M059J (cell line): ENCODE data around the gene GALNT9. TPM values are rescaled to one million over a fixed set of nuclear protein-coding genes. Genes with fewer than 3 reads are reported as not detected.
"Not testable (repeated sequence)": the region's sequence is repeated elsewhere in the genome, so short reads cannot be mapped to it uniquely, and the experiment has no call there.

Experiments
- DNase-seq: peaks from one replicate; pipeline ENCODE4 v3.0.0-alpha.2; 2012; ENCODE audit warnings: low read depth
- total RNA-seq: library from RNA; depleted of rRNA; stranded (reverse); fragments of >200 nt; shearing (Covaris generic); gene quantifications from 2 replicates; pipeline ENCODE4 v1.2.3, GENCODE V29; 2014

Gene GALNT9
- total RNA-seq, 1 experiment from 2014 or later, result not detected

- DNase-seq, result no peak
Observed at GRCh38 chr12:132313182-132313581, 16.2 kb downstream of the GALNT9 start.

GRCh38 chr12:132312516-132312915 lies 16.9 kb downstream of the GALNT9 start:
- no peak for DNase-seq

DNA sequence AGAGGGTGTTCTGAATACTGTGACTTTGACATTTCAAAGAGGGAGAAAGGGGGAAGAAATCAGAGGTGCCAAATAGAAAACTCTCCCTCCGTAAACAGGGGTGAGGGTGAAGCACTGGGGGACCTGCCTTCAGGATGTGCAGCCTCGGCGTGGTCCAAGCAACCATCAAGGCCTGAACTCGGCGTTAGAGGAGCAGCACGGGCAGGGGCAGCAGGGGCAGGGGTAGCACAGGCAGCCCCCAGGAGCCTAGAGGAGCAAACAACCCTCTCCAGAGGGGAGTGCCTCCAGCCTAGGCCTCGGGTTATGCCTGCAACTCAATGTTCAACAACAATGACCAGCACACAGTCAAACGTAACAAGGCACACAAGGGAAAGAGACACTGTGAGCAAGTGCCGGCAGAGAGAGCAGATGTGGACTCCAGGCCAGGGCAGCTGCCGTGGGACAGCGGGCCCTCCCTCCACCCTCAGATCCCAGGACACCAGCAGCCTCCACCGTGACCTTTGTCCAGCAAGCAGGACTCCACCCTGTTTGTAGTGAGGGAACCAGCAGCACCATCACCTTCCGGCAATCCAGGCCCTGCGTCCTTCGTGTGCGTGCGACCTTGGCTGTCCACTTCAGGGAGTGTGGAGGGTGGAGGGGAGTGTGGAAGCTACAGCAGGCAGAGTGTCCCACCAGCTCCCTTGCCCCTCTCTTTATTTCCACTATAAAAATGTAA lies 18.0 kb downstream of the GALNT9 start:
- no peak for DNase-seq

DNA sequence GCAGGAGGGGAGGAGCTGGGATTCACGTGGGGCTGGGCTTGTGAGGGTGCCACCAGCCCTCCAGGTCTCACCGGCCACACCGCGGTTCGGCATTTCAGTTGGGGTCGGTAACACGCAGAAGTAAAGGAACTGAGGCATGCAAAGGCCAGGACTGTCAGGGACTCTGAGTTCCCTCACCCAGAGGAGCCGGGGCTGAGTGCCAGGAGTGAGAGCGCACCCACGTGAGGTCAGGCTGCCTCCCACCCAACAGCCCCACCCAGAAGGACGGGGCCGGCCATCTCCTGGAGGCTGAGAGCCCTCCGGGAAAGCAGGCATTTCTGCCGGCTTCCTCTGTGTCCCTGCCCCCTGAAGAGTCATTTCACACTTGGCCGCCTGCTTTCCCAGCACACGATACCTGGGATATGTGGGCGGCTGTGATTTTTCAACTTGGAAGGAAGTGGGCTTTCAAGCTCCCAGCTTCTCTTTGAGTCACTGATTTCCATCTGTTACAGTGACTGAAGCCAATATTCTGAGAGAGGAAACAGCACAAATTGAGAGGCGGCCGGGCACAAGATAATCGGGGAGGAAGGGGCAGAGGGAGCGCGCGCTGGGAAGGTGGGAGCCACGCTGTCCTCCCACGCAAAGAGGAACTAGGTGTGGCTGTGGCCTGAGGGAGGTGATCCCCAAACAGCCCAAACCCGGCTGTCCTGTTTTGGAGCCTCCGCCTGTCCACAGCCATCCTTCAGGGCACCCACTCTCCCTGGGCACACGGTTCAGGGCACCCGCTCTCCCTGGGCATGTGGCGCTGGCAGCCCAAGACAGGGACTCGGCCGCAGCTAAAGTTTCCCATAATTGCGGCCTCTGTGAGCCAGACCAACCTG lies 19.0 kb downstream of the GALNT9 start:
- no peak for DNase-seq

GRCh38 chr12:132309596-132310086 lies 19.7 kb downstream of the GALNT9 start:
- DNase-seq, result no peak

DNA sequence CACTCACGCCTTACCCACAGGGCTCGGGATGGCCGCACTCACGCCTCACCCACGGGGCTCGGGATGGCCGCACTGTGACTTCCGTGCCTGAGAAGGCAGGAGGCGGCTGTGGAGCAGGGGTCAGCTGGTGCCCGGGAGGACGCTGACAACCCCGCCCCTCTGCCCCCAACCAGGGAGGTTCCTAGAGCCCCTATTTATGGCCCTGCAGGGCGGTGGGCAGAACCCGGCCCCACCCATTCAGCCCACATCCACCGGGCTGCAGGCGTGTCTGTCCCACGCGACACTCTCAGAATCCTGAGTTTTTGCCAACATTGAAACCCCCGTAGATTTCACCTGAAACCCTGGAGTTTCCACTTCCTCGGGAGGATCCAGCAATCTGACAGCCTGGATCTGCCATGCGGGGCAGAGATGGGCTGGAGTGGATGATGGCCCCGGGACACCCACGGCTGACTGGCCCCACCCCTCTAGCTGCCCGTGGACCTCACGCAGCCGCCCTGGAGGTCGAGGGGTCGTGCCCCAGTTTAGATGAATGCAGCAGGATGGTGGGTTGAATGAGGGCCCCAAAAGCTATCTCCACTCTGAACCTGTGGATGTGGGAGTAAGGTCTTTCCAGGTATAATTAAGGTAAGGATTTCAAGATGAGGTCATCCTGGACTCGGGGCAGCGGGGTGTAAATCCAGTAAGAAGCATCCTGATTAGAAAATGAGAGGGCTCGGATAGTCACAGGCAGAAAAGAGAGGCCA lies 20.4 kb downstream of the GALNT9 start:
- no peak for DNase-seq

- no peak for DNase-seq
Observed at GRCh38 chr12:132307976-132308852, 21.2 kb downstream of the GALNT9 start.

DNA sequence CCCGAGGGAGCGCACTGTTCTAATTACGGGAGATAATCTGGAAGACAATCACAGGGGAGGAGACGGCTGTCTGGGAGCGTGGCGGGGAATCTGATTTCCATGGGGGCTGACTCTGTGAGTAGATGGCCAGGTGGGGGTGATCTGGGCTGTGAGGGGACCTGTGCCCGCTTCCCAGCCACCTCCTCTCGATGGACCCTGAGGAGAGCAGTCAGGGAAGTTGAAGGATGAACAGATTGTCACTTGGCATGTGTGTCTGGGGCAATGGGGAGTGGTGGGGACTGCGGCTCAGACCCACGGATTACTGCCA lies 22.6 kb downstream of the GALNT9 start:
- DNase-seq, result no peak

- DNase-seq, result no peak
Observed at GRCh38 chr12:132305991-132306884, 23.2 kb downstream of the GALNT9 start.

GRCh38 chr12:132305560-132305966 lies 23.8 kb downstream of the GALNT9 start:
- DNase-seq, result no peak

GRCh38 chr12:132304866-132305265 lies 24.5 kb downstream of the GALNT9 start:
- DNase-seq, result not testable (repeated sequence)

DNA sequence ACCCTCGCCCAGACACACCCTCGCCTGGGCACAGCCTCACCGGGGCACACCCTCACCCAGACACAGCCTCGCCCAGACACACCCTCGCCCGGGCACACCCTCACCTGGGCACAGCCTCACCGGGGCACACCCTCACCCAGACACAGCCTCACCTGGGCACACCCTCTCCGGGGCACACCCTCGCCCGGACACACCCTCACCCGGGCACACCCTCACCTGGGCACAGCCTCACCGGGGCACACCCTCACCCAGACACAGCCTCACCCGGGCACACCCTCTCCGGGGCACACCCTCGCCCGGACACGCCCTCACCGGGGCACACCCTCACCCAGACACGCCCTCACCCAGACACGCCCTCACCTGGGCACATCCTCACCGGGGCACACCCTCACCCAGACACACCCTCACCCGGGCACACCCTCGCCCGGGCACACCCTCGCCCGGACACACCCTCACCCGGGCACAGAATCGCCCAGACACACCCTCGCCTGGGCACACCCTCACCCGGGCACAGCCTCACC lies 25.5 kb downstream of the GALNT9 start:
- DNase-seq, result not testable (repeated sequence)

DNA sequence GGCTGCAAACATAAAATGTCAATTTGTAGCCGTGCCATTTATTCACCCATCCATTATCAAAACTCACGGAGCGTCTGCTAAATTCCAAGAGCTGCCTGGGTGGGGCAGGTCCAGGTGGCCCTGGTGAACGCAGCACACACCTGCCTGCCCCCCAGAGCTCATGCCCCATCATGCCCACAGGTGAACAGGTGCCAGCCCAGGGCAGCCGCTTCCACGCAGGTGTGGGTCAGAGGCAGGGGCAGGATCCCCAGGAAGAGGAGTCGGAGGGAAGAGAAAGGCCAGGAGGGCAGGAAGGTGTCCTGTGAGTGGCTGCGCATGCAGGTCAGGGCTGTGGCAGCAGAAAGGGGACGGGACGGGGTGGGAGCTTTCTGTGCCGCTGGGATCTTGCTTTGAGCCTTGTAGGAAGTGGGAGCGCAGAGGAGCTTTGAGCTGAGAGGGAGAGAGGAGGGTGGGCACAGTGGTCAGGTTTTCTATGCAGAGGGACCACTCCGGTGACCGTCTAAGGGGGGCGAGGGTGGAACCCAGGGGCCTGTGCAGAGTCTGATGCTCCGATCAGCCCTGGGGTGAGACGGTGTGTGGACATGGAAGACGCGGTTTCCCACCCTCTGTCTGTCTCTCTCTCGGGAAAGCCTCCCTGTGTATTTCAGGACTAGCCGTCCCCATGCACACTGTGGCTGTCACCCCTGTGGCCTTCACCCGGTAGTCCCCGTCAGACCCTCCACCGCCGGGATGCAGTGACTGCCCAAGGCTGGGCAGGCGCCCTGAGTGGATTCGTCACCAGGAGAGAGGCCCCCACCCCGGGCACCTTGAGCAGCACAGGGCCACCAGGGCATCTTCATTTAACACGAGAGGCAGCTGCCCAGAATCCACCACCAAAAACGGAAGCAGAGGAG lies 26.7 kb downstream of the GALNT9 start:
- DNase-seq, result no peak

DNA sequence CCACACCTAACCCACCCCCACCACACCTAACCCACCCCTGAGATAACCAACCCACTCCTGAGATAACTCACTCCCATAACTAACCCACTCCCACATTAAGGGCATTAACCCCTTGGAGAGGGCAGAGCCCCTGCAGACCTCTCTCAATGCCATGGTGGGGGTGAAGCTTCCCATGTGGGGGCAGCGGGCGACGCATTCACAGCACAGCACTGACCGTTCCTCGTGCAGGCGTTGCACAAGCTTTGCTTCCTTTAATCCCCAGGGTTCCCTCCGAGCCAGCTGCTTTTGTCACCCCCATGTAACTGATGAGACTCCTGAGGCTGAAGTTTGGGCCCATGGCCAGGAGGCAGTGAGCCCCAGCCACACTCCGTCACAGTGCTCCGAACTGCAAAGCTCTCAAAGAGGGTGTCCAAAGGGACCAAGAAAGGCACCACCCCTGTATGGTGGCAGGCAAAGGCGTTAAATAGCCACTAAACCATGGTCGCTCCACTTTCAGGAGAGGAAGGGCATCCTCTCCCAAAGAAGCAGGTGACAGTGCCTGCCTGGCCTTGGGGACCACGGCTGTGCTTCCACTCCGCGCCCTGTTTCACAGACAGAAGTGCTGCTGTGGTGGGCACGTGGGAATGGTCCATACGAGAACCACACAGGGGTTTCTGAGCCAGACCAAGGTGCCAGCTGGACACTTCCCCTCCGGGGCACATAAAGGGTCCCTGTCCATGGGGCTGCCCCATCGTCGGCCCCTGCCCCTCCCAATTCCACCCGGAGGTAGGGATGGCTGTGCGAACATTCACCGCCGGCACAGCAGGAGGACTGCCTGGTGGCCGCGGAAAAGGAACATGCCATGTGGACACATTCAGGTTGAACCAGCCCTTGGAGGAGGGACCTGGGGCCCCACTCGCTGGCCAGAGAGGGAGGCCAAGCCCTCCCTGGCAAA lies 28.3 kb downstream of the GALNT9 start:
- DNase-seq, result no peak

DNA sequence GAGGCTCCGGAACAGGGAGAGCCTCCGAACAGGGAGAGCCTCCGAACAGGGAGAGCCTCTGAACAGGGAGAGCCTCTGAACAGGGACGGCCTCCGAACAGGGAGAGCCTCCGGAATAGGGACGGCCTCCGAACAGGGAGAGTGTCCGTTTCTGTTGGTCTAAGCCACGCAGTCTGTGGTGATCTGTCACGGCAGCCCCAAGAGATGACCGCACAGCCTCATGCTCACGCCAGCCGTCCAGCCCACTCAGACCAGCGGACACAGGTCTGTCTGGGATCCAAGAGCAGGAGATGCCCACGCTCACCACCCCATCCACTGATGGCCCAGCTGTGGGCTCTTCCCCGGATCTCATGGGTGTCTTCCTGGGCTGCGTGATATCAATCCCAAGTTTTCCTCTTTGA lies 33.3 kb downstream of the GALNT9 start:
- DNase-seq, result no peak

- not testable (repeated sequence) for DNase-seq
Observed at GRCh38 chr12:132295561-132295960, 33.8 kb downstream of the GALNT9 start.

DNA sequence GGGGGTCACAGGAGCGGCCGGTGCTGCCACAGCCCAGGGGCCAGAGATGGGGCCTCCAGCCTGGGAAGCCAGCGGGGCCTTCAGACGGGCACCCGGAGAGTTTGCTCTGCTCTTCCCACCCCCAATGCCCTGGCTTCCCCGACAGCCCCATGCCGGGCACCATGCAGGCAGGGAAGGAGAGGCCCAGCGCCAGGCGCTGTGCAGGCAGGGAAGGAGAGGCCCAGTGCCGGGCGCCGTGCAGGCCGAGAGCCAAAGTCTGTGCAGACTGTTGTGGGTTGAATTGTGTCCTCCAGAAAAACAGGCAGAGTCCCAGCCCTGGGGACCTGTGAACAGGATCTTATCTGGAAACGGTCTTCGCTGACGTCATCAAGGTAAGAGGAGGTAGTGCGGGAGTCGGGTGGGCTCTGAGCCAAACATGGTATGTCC lies 34.3 kb downstream of the GALNT9 start:
- no peak for DNase-seq
